Astrocyte (in vitro differentiated cells and primary cell): ENCODE data around the gene HPSE2. TPM values are rescaled to one million over a fixed set of nuclear protein-coding genes. Genes with fewer than 3 reads are reported as not detected.

Experiments
- DNase-seq: peaks from one replicate; pipeline ENCODE4 v3.0.0-alpha.2; 2010; ENCODE audit warnings: low read depth
- FAIRE-seq: peaks from 2 replicates; lab custom pipeline; 2011; peaks lifted over from hg19 to GRCh38; lab: Jason Lieb, UNC
- H2AFZ ChIP-seq: 2 replicates; pipeline ENCODE4 v1.6.0; 2012; ENCODE audit warnings: low read depth, low read length, inconsistent platforms
- H3K27ac ChIP-seq: 2 replicates; pipeline ENCODE4 v1.5.1; 2011; ENCODE audit warnings: low read depth, low read length, inconsistent platforms
- H3K27me3 ChIP-seq: 2 replicates; pipeline ENCODE4 v1.6.0; 2011; ENCODE audit warnings: low read length, inconsistent platforms; ENCODE audit not compliant: insufficient read depth
- H3K36me3 ChIP-seq: 2 replicates; pipeline ENCODE4 v1.5.1; 2011; ENCODE audit warnings: low read length, inconsistent platforms; ENCODE audit not compliant: insufficient read depth
- H3K4me1 ChIP-seq: 2 replicates; pipeline ENCODE4 v1.5.1; 2011; ENCODE audit warnings: low read length, inconsistent platforms; ENCODE audit not compliant: insufficient read depth
- H3K4me2 ChIP-seq: 2 replicates; pipeline ENCODE4 v1.6.0; 2012; ENCODE audit warnings: low read length, inconsistent platforms
- H3K4me3 ChIP-seq: 2 replicates; pipeline ENCODE4 v1.5.1; 2011; ENCODE audit warnings: low read depth, mild to moderate bottlenecking, low read length, inconsistent platforms; ENCODE audit not compliant: insufficient read depth
- H3K79me2 ChIP-seq: 2 replicates; pipeline ENCODE4 v1.6.0; 2012; ENCODE audit warnings: mild to moderate bottlenecking, low read length, inconsistent platforms; ENCODE audit not compliant: insufficient read depth
- H3K9ac ChIP-seq: 2 replicates; pipeline ENCODE4 v1.6.0; 2012; ENCODE audit warnings: mild to moderate bottlenecking, low read length, inconsistent platforms
- H3K9me3 ChIP-seq: 2 replicates; pipeline ENCODE4 v1.5.1; 2012; ENCODE audit warnings: low read depth, mild to moderate bottlenecking, low read length, inconsistent platforms; ENCODE audit not compliant: insufficient read depth
- H4K20me1 ChIP-seq: 2 replicates; pipeline ENCODE4 v1.6.0; 2012; ENCODE audit warnings: low read length, inconsistent platforms; ENCODE audit not compliant: insufficient read depth
- H3K27ac Mint-ChIP-seq: one replicate; pipeline ENCODE4 v1.8.0; 2021; ENCODE audit warnings: mild to moderate bottlenecking, mixed read lengths; ENCODE audit not compliant: unreplicated experiment
- H3K27me3 Mint-ChIP-seq: one replicate; pipeline ENCODE4 v1.8.0; 2021; ENCODE audit warnings: low read depth, mixed read lengths; ENCODE audit not compliant: unreplicated experiment
- H3K36me3 Mint-ChIP-seq: one replicate; pipeline ENCODE4 v1.8.0; 2021; ENCODE audit warnings: low read depth, mixed read lengths; ENCODE audit not compliant: unreplicated experiment
- H3K4me1 Mint-ChIP-seq: one replicate; pipeline ENCODE4 v1.8.0; 2021; ENCODE audit warnings: low read depth, mixed read lengths; ENCODE audit not compliant: unreplicated experiment
- H3K4me3 Mint-ChIP-seq: one replicate; pipeline ENCODE4 v1.8.0; 2021; ENCODE audit warnings: mild to moderate bottlenecking, moderate library complexity, mixed read lengths; ENCODE audit not compliant: unreplicated experiment
- H3K9me3 Mint-ChIP-seq: one replicate; pipeline ENCODE4 v1.8.0; 2021; ENCODE audit warnings: mild to moderate bottlenecking, mixed read lengths; ENCODE audit not compliant: unreplicated experiment
- CTCF ChIP-seq: IDR thresholded peaks from 2 replicates; pipeline ENCODE4 v1.5.1; 2011; ENCODE audit warnings: low read depth, mild to moderate bottlenecking, inconsistent platforms, low read length, moderate library complexity; ENCODE audit not compliant: insufficient read depth
- EZH2 ChIP-seq: IDR thresholded peaks from 2 replicates; pipeline ENCODE4 v1.6.1; 2012; ENCODE audit warnings: mild to moderate bottlenecking, low read length, inconsistent platforms; ENCODE audit not compliant: insufficient read depth
- total RNA-seq: library from RNA; stranded (reverse); gene quantifications from 2 replicates; pipeline ENCODE4 v1.2.1, GENCODE V29; 2021

HPSE2 gene
- total RNA-seq, 1 donor from 2014 or later: 0.14 TPM

GRCh38 chr10:98589691-98590090 lies 646.0 kb downstream of the HPSE2 start:
- Mint-ChIP-seq H3K4me3 (no peak overlapping the region), H3K36me3 (no peaks in the 10 kb centered on the region), H3K4me1 (peaks cover 19% of the 10 kb centered on the region), H3K27me3 (no peaks in the 10 kb centered on the region), H3K9me3 (no peaks in the 10 kb centered on the region), H3K27ac (no peak overlapping the region)
- Histone ChIP-seq H3K4me3 (no peak overlapping the region), H3K27me3 (no peaks in the 10 kb centered on the region), H4K20me1 (no peaks in the 10 kb centered on the region), H3K4me2 (no peak overlapping the region), H3K36me3 (no peaks in the 10 kb centered on the region), H3K27ac (no peak overlapping the region), H3K9me3 (no peaks in the 10 kb centered on the region), H2AFZ (no peak overlapping the region), H3K9ac (no peak overlapping the region), H3K4me1 (no peaks in the 10 kb centered on the region), H3K79me2 (no peaks in the 10 kb centered on the region)
- FAIRE-seq: no peak
- DNase-seq: no peak
- TF ChIP-seq CTCF (no peak), EZH2 (no peak)

- Histone ChIP-seq H4K20me1 (no peaks in the 10 kb centered on the region), H3K9me3 (no peaks in the 10 kb centered on the region), H3K4me2 (no peak overlapping the region), H3K27me3 (no peaks in the 10 kb centered on the region), H3K79me2 (no peaks in the 10 kb centered on the region), H2AFZ (no peak overlapping the region), H3K36me3 (no peaks in the 10 kb centered on the region), H3K9ac (no peak overlapping the region), H3K27ac (no peak overlapping the region), H3K4me1 (no peaks in the 10 kb centered on the region), H3K4me3 (no peak overlapping the region)
- DNase-seq (no peak), FAIRE-seq (no peak)
- TF ChIP-seq CTCF: no peak
- no peak for TF ChIP-seq EZH2
- no peak overlapping the region for H3K4me3 Mint-ChIP-seq
- H3K27ac Mint-ChIP-seq: no peak overlapping the region
- H3K27me3 Mint-ChIP-seq: no peaks in the 10 kb centered on the region
- peaks cover 19% of the 10 kb centered on the region for H3K4me1 Mint-ChIP-seq
- no peaks in the 10 kb centered on the region for H3K9me3 Mint-ChIP-seq
- no peaks in the 10 kb centered on the region for H3K36me3 Mint-ChIP-seq
Observed at GRCh38 chr10:98589007-98589406, 646.6 kb downstream of the HPSE2 start.

- Mint-ChIP-seq H3K4me1 (peaks cover 19% of the 10 kb centered on the region), H3K9me3 (no peaks in the 10 kb centered on the region), H3K27me3 (no peaks in the 10 kb centered on the region), H3K27ac (peak overlapping the region; percentile 63), H3K4me3 (no peak overlapping the region), H3K36me3 (no peaks in the 10 kb centered on the region)
- Histone ChIP-seq H3K27me3 (no peaks in the 10 kb centered on the region), H3K4me3 (no peak overlapping the region), H3K79me2 (no peaks in the 10 kb centered on the region), H4K20me1 (no peaks in the 10 kb centered on the region), H2AFZ (no peak overlapping the region), H3K4me1 (no peaks in the 10 kb centered on the region), H3K4me2 (no peak overlapping the region), H3K9me3 (no peaks in the 10 kb centered on the region), H3K9ac (no peak overlapping the region), H3K27ac (no peak overlapping the region), H3K36me3 (no peaks in the 10 kb centered on the region)
- TF ChIP-seq EZH2 (no peak), CTCF (no peak)
- FAIRE-seq: no peak
- no peak for DNase-seq
Observed at GRCh38 chr10:98587156-98587837, 648.4 kb downstream of the HPSE2 start.
